ENCODE data around the gene ADRA2B.

ADRA2B gene

GRCh38 chr2:96114546-96114902 lies 1.8 kb downstream of the ADRA2B start:
- ChIA-PET POLR2A (no interaction called here), CTCF (interaction anchor here (0.6 kb wide), 1 partner anchor 92 kb away, joined by 3 read pairs; no protein-coding TSS in a partner anchor)

DNA sequence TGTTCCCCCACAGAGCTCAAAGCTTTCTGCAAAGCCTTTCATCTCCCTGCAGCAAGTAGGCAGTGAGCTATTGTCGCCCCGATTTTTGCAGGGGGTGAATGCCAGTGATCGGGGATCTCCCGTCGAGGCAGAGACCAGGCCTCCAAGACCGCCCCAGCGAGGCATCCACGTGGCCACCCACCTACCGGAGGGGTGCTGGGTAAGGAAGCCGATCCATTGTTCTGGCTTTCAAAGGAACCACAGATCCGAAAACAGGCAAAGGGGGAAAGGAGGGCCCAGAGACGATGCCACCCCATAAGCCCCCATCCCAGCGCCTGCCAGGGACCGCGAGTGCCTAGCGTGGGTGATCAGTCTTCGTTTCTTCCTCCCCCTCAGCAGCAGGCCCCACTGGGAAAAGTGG lies 2.4 kb downstream of the ADRA2B start:
- no peak for DNase-seq (ENCODE audit: extremely low spot score)
- TF ChIP-seq SP1 (IDR thresholded peaks at IDR 0.05) = no peak
- TF ChIP-seq PKNOX1 (IDR thresholded peaks at IDR 0.05) = no peak
- TF ChIP-seq TARDBP (IDR thresholded peaks at IDR 0.05) = no peak
- no peak for TF ChIP-seq FOXK2 (IDR thresholded peaks at IDR 0.05)
- no peak for TF ChIP-seq NFRKB (IDR thresholded peaks at IDR 0.05)
- TF ChIP-seq SUZ12 (IDR thresholded peaks at IDR 0.05) = no peak
- no peak for TF ChIP-seq LEF1 (IDR thresholded peaks at IDR 0.05; ENCODE audit: borderline replicate concordance)
- no peak for TF ChIP-seq FOXA1 (IDR thresholded peaks at IDR 0.05)
- no peak for TF ChIP-seq FOXM1 (IDR thresholded peaks at IDR 0.05; ENCODE audit: borderline replicate concordance)
- no peak for TF ChIP-seq HDGF (IDR thresholded peaks at IDR 0.05; ENCODE audit: borderline replicate concordance)
- no peak for TF ChIP-seq ELF4 (IDR thresholded peaks at IDR 0.05)
- no peak for TF ChIP-seq ZNF384 (IDR thresholded peaks at IDR 0.05)
- ChIA-PET CTCF (no interaction called here), POLR2A (no interaction called here)

More at GRCh38 chr2:96114546-96114902, 1.8 kb downstream of the ADRA2B start:
- TF ChIP-seq ARNT (IDR thresholded peaks at IDR 0.05) (no peak), LEF1 (IDR thresholded peaks at IDR 0.05; ENCODE audit: borderline replicate concordance) (no peak), ZNF384 (IDR thresholded peaks at IDR 0.05) (no peak), BHLHE40 (IDR thresholded peaks at IDR 0.05; ENCODE audit: borderline replicate concordance) (no peak), FOXK2 (IDR thresholded peaks at IDR 0.05) (no peak), SP1 (IDR thresholded peaks at IDR 0.05) (no peak), ELF4 (IDR thresholded peaks at IDR 0.05) (no peak), L3MBTL2 (conservative IDR thresholded peaks at IDR 0.05) (no peak), PKNOX1 (IDR thresholded peaks at IDR 0.05) (no peak), HDGF (IDR thresholded peaks at IDR 0.05; ENCODE audit: borderline replicate concordance) (no peak), FOXA1 (IDR thresholded peaks at IDR 0.05) (no peak), SUZ12 (IDR thresholded peaks at IDR 0.05) (no peak), FOXM1 (IDR thresholded peaks at IDR 0.05; ENCODE audit: borderline replicate concordance) (no peak), TARDBP (IDR thresholded peaks at IDR 0.05) (no peak)
- no peak for DNase-seq (ENCODE audit: extremely low spot score)

DNA sequence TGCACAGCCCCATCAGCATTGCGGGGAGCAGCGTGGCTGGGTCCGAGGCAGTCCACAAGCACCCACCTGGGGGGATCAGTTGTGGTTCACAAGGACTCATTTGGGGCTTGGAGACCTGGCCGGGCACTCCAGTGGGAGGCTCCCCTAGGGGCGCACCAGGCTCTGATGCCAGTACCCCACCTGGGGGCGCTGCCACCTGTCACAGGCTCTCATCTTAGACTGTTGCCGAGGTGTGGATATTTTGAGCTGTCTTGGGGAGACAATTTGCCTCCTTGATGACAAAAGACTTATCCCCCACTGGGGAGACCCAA lies 3.0 kb downstream of the ADRA2B start:
- DNase-seq (ENCODE audit: extremely low spot score) = no peak
- POLR2A ChIA-PET = no interaction called here
- TF ChIP-seq TARDBP (IDR thresholded peaks at IDR 0.05) (no peak), L3MBTL2 (conservative IDR thresholded peaks at IDR 0.05) (no peak), PKNOX1 (IDR thresholded peaks at IDR 0.05) (no peak), FOXM1 (IDR thresholded peaks at IDR 0.05; ENCODE audit: borderline replicate concordance) (no peak), ELF4 (IDR thresholded peaks at IDR 0.05) (no peak), CTBP1 (IDR thresholded peaks at IDR 0.05; ENCODE audit: borderline replicate concordance) (no peak), BHLHE40 (IDR thresholded peaks at IDR 0.05; ENCODE audit: borderline replicate concordance) (no peak), ZNF384 (IDR thresholded peaks at IDR 0.05) (no peak), ARNT (IDR thresholded peaks at IDR 0.05) (no peak), FOXA1 (IDR thresholded peaks at IDR 0.05) (no peak), SUZ12 (IDR thresholded peaks at IDR 0.05) (no peak), FOXK2 (IDR thresholded peaks at IDR 0.05) (no peak), SP1 (IDR thresholded peaks at IDR 0.05) (no peak), HDGF (IDR thresholded peaks at IDR 0.05; ENCODE audit: borderline replicate concordance) (no peak), LEF1 (IDR thresholded peaks at IDR 0.05; ENCODE audit: borderline replicate concordance) (no peak)
- CTCF ChIA-PET = interaction anchor here (0.7 kb wide), 1 partner anchor 42 kb away, joined by 4 read pairs; no protein-coding TSS in a partner anchor

DNA sequence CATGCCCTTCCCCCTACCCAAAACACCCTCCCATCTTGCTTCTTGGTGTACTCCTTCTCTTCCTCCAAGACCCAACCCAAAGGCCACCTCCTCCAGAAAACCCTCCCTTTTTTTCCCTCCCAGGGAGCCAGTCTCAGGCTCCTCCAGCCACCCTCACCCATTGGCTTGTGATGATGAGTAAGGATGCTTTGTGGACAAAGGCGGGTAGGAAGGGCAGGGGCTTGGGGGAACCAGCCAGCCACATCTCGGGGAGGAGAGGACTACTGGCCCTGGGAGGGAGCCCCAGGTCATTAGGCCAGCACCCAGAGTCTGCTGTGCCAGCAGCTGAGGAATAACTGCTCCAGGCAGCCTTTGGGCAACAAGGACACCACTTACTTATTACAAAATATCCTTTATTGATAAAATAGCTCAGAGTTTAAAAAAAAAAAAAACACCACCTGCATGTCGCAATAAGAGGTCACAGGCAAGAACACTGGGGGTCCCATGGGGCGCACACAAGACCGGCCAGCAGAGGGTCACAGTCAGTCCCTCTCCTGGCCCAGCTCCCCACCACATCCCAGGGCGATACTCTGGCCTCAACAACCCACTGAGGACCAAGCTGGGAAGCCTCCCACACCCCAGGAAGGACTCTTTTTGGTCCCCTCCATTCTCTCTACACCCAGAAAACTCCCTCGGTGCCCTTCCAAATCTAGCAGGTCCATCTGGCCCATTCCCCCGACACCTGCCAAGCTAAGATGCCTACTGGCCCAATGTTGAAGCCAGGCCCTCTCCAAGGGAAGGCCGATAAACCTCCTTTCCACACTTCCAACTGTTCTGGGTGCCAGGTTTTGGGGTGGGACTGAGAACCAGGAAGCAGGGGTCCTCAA lies 3.6 kb downstream of the ADRA2B start:
- DNase-seq (ENCODE audit: extremely low spot score) = no peak
- TF ChIP-seq ZNF384 (IDR thresholded peaks at IDR 0.05) (no peak), FOXM1 (IDR thresholded peaks at IDR 0.05; ENCODE audit: borderline replicate concordance) (no peak), BHLHE40 (IDR thresholded peaks at IDR 0.05; ENCODE audit: borderline replicate concordance) (no peak)
- POLR2A ChIA-PET = no interaction called here
- CTCF ChIA-PET = interaction anchor here (0.7 kb wide), 1 partner anchor 43 kb away, joined by 4 read pairs; no protein-coding TSS in a partner anchor

GRCh38 chr2:96111823-96112500 lies 4.4 kb downstream of the ADRA2B start:
- ChIA-PET CTCF (no interaction called here), POLR2A (no interaction called here)
- DNase-seq (ENCODE audit: extremely low spot score) = no peak
- no peak for TF ChIP-seq FOXM1 (IDR thresholded peaks at IDR 0.05; ENCODE audit: borderline replicate concordance)
- TF ChIP-seq ZNF384 (IDR thresholded peaks at IDR 0.05) = no peak
- no peak for TF ChIP-seq ELF4 (IDR thresholded peaks at IDR 0.05)
- no peak for TF ChIP-seq NFRKB (IDR thresholded peaks at IDR 0.05)
- TF ChIP-seq BHLHE40 (IDR thresholded peaks at IDR 0.05; ENCODE audit: borderline replicate concordance) = no peak
- no peak for TF ChIP-seq HDGF (IDR thresholded peaks at IDR 0.05; ENCODE audit: borderline replicate concordance)
- TF ChIP-seq TARDBP (IDR thresholded peaks at IDR 0.05) = no peak
- TF ChIP-seq ARNT (IDR thresholded peaks at IDR 0.05) = no peak

DNA sequence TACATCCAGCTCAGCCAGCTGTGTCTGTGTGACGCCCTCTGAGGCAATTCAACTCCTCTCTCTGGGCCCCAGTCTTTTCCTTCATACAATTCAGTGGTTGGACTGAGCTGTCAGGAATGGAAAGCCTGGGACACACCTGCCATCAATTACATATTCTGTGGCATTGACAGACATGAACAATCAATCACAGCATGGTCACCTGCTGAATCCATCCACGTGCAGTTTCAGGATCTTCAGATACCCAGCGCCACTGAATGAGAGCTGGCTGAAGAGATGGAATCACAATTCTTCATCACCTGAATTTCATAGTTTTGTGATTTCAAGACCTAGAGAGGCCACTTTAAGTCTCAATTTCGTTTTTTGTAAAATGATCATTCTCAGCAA lies 5.1 kb downstream of the ADRA2B start:
- DNase-seq (ENCODE audit: extremely low spot score) = no peak
- TF ChIP-seq FOXM1 (IDR thresholded peaks at IDR 0.05; ENCODE audit: borderline replicate concordance) = no peak
- no peak for TF ChIP-seq CTBP1 (IDR thresholded peaks at IDR 0.05; ENCODE audit: borderline replicate concordance)
- TF ChIP-seq ARNT (IDR thresholded peaks at IDR 0.05) = no peak
- no peak for TF ChIP-seq SUZ12 (IDR thresholded peaks at IDR 0.05)
- TF ChIP-seq ZNF384 (IDR thresholded peaks at IDR 0.05) = no peak
- no peak for TF ChIP-seq ELF4 (IDR thresholded peaks at IDR 0.05)
- no peak for TF ChIP-seq BHLHE40 (IDR thresholded peaks at IDR 0.05; ENCODE audit: borderline replicate concordance)
- TF ChIP-seq NFRKB (IDR thresholded peaks at IDR 0.05) = no peak
- no peak for TF ChIP-seq PKNOX1 (IDR thresholded peaks at IDR 0.05)
- TF ChIP-seq L3MBTL2 (conservative IDR thresholded peaks at IDR 0.05) = no peak
- POLR2A ChIA-PET = no interaction called here
- CTCF ChIA-PET = no interaction called here

Data from HEK293T (cell line).